GM19240 (cell line): ENCODE measurements around the gene AP5Z1.
A peak's percentile ranks its signal among the peaks of the same experiment; 100 is the strongest.

Experiments
- DNase-seq: peaks from one replicate; pipeline ENCODE4 v3.0.0; 2011; ENCODE audit warnings: low spot score; ENCODE audit not compliant: insufficient read length

The AP5Z1 gene, protein sequence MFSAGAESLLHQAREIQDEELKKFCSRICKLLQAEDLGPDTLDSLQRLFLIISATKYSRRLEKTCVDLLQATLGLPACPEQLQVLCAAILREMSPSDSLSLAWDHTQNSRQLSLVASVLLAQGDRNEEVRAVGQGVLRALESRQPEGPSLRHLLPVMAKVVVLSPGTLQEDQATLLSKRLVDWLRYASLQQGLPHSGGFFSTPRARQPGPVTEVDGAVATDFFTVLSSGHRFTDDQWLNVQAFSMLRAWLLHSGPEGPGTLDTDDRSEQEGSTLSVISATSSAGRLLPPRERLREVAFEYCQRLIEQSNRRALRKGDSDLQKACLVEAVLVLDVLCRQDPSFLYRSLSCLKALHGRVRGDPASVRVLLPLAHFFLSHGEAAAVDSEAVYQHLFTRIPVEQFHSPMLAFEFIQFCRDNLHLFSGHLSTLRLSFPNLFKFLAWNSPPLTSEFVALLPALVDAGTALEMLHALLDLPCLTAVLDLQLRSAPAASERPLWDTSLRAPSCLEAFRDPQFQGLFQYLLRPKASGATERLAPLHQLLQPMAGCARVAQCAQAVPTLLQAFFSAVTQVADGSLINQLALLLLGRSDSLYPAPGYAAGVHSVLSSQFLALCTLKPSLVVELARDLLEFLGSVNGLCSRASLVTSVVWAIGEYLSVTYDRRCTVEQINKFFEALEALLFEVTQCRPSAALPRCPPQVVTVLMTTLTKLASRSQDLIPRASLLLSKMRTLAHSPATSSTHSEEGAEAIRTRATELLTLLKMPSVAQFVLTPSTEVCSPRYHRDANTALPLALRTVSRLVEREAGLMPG

DNA sequence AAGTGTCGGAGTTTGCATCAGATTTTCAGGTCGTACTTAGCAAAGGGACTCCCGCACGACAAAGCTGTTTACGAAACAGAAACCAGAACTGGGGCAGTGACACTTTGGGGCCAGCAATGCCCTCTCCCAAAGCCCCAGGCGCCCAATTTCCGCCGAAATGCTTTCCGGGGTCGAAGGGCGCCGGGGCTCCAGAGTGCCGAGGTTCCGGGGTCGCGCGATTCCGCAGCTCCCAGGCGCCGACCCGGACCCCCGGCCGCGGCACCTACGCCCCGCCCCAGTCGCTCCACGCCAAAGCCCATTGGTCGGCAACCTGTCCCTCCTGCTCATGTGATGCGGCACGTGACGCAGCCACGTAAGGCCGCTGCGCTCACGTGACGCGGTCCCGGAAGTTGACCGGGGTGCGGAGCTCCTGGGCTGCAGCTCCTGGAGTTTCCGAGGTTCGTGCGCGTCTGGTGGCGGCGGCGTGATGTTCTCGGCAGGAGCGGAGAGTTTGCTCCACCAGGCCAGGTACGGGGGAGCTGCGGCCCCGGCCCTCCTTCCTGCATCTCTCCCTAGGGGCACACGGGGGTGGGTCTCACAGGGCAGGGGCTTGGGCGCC is at the start of gene AP5Z1:
Gene AP5Z1 (plus strand): TSS at position 374 of the 598 bp plus-strand sequence. CDS start 93 bp downstream, at position 467.
- DNase-seq: peak; percentile 99

DNA sequence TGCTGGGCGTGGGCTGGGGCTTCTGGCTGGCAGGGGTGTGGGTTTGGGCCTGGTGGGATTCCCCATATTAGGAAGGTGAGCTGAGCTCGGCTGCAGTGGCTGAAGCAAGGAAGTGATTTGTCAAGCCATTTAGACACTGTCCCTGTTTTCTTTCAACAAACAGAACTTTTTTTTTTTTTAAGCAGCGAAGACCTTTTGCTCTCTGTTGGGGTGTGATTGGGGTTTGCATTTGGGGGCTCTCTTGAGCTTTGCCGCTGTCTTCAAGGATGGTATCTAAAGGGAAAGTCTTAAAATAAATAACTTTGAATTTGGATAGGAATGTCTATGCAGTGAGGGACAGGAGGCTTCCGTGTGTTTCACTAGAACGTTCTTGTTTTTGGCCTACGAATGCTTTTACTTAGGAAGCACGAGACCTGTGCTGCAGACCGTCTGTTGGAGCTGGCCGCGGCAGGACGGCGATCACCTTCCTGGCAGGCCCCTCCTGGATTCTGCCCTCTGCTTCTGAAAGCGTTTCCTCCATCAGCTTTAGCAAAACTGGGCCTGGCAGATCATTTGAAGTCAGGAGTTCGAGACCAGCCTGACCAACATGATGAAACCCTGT is 49.5 kb upstream of the AP5Z1 start:
- DNase-seq: no peak

DNA sequence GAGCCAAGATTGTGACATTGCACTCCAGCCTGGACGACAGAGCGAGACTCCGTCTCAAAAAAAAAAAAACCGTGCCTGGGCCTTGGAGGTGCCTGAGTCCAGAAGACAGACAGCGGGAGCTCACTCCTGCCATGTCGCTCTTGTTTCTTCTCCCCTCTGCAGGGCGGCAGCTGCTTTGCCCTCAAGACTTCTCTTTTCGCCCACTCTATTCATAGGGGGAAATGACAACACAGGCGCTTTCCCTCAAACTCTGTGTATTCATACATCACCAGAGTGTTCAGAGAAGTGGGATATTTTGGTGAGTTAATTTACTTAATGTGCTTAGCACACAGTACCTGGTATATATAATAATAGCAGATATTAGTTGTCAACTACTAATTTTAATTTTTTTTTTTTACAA is 48.9 kb upstream of the AP5Z1 start:
- no peak for DNase-seq

- DNase-seq: no peak
Observed at GRCh38 chr7:4727914-4728705, 47.3 kb upstream of the AP5Z1 start.

- no peak for DNase-seq
Observed at GRCh38 chr7:4729266-4729665, 46.2 kb upstream of the AP5Z1 start.

- DNase-seq: no peak
Observed at GRCh38 chr7:4730276-4730675, 45.1 kb upstream of the AP5Z1 start.

DNA sequence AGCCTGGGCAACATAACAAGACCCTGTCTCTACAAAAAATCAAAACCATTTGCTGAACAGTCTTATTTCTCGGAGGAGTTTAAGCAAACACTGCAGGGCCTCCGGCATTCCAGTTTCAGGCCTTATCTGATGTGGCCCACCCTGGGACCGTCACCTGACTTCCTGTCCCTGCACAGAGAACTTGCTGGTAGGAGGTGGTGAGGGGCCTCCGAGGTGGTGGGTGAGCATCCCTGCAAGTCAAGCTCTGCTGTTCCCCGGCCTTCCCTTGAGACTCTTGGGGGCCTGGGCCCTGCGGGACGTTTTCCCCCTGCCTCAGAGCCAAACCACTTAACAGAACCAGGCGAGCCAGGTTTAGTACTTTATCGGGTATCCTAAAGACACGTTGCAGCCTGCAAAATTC is 44.5 kb upstream of the AP5Z1 start:
- no peak for DNase-seq

DNA sequence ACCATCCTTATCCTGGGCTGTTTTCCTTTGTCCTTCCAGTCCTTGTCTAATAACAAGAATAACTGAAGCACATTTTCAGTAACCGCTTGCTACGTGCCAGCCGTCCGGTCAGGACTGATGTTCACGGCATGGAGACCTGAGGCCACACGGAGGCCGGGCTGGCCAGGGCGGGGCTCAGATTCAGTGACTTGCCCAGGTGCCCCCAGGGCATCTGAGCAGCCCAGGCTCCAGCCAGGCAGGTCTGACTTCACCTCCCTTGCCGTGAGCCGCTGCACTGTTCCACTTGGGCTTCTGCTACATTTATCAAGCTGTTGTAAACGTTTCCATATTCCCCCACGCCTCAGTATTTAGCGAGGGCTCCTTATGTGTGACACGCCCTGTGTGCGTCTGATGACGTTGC is 43.6 kb upstream of the AP5Z1 start:
- DNase-seq: no peak

- DNase-seq: no peak
Observed at GRCh38 chr7:4733936-4734528, 41.4 kb upstream of the AP5Z1 start.

GRCh38 chr7:4734587-4735345 is 40.7 kb upstream of the AP5Z1 start:
- no peak for DNase-seq

GRCh38 chr7:4737300-4737699 is 38.1 kb upstream of the AP5Z1 start:
- DNase-seq: no peak

DNA sequence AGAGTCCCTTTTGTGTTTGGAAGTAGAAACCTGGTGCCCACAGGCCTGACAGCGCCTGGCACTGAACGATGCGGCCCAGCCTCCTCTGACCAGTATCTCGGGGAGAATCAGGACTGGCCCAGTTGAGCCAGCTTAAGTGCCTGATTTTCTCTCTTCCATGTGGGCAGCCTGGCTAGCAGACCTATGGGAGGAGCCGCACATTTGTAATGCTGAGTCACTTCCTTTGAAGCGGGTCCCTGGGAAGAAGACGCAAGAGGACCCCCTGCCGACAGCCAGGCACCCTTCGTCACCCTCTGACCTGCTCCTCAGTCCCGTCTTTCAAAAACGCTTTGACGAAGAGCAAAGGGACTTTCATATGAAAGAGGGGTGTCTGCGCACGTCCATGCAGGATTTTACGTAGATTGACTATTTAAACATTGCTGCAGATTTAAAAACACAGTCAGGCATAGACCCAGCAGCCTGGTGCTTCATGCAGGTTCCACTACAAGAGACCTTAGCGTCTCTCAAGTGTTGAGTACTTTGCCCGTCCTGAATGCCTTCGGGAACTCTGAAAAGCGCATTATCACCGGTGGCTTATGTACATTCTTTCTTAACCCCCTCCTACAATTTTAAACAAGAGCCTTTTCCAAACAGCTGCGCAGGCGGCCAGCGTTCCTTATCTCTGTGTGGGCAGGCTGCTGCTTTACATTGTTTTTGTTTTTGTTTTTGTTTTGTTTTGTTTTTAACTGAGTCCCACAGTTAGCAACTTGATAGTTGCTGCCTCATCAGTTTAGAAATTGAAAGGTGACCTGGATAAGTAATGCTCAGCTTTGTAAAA is 36.5 kb upstream of the AP5Z1 start:
- no peak for DNase-seq

DNA sequence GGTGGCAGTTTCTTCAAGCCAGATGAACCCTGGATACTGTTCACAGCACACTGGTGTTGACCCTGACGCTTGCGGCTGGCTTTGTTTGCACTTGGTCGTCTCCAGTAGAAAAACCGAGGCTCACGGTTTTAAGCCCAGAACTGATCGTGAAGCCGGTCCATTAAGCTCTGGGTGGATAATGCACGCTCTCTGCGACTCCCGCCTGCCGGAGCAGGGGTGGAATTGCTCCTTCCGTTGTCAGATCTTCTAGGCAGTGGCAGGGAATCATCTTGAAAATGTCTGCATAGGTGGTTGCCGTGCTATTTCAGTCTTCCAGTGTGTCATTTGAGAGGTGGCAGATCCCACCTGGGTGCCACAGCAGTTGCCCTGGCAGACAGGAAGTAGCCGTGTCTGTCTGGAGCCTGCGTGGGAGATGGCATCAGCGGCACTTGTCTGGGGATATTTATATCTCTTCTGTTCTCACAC is 35.9 kb upstream of the AP5Z1 start:
- no peak for DNase-seq

DNA sequence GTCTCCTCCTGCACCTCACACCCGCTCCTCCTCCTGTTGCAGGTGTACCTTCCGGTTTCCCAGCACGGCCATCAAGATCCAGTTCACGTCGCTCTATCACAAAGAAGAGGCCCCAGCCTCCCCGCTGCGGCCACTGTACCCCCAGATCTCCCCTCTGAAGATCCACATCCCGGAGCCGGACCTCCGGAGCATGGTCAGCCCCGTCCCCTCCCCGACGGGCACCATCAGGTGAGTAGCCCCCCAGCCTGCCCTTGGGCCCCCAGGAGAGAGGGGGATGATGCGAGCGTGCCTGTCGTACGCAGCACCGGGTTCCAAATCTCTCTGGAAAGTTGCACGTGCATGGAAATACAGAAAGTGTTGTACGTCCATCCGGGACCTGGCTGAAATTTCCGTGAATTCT is 34.6 kb upstream of the AP5Z1 start:
- DNase-seq: no peak

DNA sequence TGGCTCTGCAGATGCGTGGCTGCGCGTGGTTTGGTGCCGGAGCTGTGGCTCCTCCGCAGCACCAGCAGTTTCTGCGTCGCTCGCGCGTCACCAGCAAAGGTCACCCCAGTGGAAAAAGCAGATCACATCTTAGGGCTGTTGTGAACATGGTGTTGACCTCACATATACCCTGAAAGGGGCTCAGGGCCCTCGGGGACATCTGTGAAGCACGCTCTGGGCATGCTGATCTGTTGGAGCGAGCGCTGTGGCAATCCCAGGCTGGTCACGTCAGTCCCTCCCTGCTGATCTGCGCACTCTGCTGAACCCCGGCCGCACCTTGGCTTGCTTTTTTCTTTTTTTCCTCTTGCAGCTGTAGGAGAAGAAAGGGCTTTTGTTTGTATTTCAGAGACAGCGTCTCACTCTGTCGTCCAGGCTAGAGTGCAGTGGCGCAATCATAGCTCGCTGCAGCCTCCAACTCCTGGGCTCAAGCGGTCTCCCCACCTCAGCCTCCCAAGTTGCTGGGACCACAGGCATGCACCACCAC is 33.3 kb upstream of the AP5Z1 start:
- DNase-seq: no peak

DNA sequence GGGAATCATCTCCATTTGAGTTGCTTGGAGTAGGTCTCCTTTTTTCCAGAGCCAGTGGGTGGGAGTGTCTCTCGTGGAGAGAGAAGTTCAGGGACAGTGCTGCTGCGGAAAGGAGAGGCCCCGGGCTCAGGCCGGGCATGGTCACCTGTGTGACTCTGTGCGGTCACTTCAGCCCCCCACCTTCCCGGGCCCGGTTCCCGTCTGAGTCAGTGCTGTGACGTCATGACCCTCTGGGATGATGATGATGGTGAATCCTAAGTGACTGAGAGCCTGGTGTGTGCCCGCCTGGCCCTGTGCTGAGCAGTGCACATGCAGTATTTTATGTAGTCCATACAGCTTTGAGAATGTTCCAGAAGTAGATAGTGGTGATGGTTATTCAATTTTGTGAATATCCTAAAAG is 32.6 kb upstream of the AP5Z1 start:
- no peak for DNase-seq

GRCh38 chr7:4744391-4745264 is 30.8 kb upstream of the AP5Z1 start:
- DNase-seq: peak; percentile 80
